WERI-Rb-1 (cell line): ENCODE data around the gene RAPGEF1.

Experiments
- DNase-seq: peaks from one replicate; pipeline ENCODE4 v3.0.0-alpha.2; 2020
- H3K27ac ChIP-seq: fragments of 250-450 bp; sonication (Bioruptor Pico); 2 replicates; pipeline ENCODE4 v1.5.1; 2020; ENCODE audit warnings: mild to moderate bottlenecking, moderate library complexity
- H3K27me3 ChIP-seq: fragments of 250-450 bp; sonication (Bioruptor Pico); 2 replicates; pipeline ENCODE4 v1.5.1; 2021; ENCODE audit warnings: mild to moderate bottlenecking, low read depth, moderate library complexity; ENCODE audit not compliant: insufficient read depth, severe bottlenecking
- H3K36me3 ChIP-seq: fragments of 250-450 bp; sonication (Bioruptor Pico); 2 replicates; pipeline ENCODE4 v1.5.1; 2020; ENCODE audit warnings: mild to moderate bottlenecking, moderate library complexity
- H3K4me3 ChIP-seq: 2 replicates; pipeline ENCODE4 v1.5.1; 2011; ENCODE audit warnings: low read depth, mild to moderate bottlenecking, control low read depth, low read length
- H3K9me3 ChIP-seq: fragments of 250-450 bp; sonication (Bioruptor Pico); 2 replicates; pipeline ENCODE4 v1.5.1; 2021; ENCODE audit warnings: mild to moderate bottlenecking, moderate library complexity; ENCODE audit not compliant: severe bottlenecking
- CTCF ChIP-seq: IDR thresholded peaks from 2 replicates; pipeline ENCODE4 v1.5.1; 2011; ENCODE audit warnings: low read depth, mild to moderate bottlenecking, control low read depth, inconsistent platforms, low read length

The RAPGEF1 gene

GRCh38 chr9:131559421-131560000, 180.4 kb downstream of the RAPGEF1 start:
- Histone ChIP-seq H3K4me3 (no peak overlapping the region), H3K27me3 (no peaks in the 10 kb centered on the region), H3K36me3 (no peaks in the 10 kb centered on the region), H3K9me3 (peaks cover 4% of the 10 kb centered on the region), H3K27ac (no peak overlapping the region)
- DNase-seq: no peak
- no peak for TF ChIP-seq CTCF

GRCh38 chr9:131557855-131558548, 181.9 kb downstream of the RAPGEF1 start:
- no peaks in the 10 kb centered on the region for H3K27me3 ChIP-seq
- H3K36me3 ChIP-seq: no peaks in the 10 kb centered on the region
- peaks cover 4% of the 10 kb centered on the region for H3K9me3 ChIP-seq
- no peak overlapping the region for H3K4me3 ChIP-seq
- no peak overlapping the region for H3K27ac ChIP-seq
- TF ChIP-seq CTCF: peak; percentile 28; the same call in 1 of the 2 replicates
- no peak for DNase-seq

GRCh38 chr9:131555841-131556673, 183.8 kb downstream of the RAPGEF1 start:
- TF ChIP-seq CTCF: no peak
- H3K27me3 ChIP-seq: no peaks in the 10 kb centered on the region
- H3K9me3 ChIP-seq: peaks cover 4% of the 10 kb centered on the region
- H3K36me3 ChIP-seq: no peaks in the 10 kb centered on the region
- no peak overlapping the region for H3K4me3 ChIP-seq
- DNase-seq: no peak
- no peak overlapping the region for H3K27ac ChIP-seq

GRCh38 chr9:131554843-131555351, 185.0 kb downstream of the RAPGEF1 start:
- H3K4me3 ChIP-seq: no peak overlapping the region
- DNase-seq: no peak
- H3K9me3 ChIP-seq: peaks cover 4% of the 10 kb centered on the region
- no peaks in the 10 kb centered on the region for H3K36me3 ChIP-seq
- H3K27ac ChIP-seq: no peak overlapping the region
- TF ChIP-seq CTCF: no peak
- H3K27me3 ChIP-seq: no peaks in the 10 kb centered on the region

GRCh38 chr9:131554087-131554842, 185.6 kb downstream of the RAPGEF1 start:
- DNase-seq: no peak
- no peaks in the 10 kb centered on the region for H3K36me3 ChIP-seq
- no peaks in the 10 kb centered on the region for H3K27me3 ChIP-seq
- H3K4me3 ChIP-seq: no peak overlapping the region
- H3K9me3 ChIP-seq: peaks cover 4% of the 10 kb centered on the region
- TF ChIP-seq CTCF: no peak
- H3K27ac ChIP-seq: no peak overlapping the region
